ENCODE results near the gene FOLR1.
"Not testable (repeated sequence)": the region's sequence is repeated elsewhere in the genome, so short reads cannot be mapped to it uniquely, and the experiment has no call there.

FOLR1 gene

DNA sequence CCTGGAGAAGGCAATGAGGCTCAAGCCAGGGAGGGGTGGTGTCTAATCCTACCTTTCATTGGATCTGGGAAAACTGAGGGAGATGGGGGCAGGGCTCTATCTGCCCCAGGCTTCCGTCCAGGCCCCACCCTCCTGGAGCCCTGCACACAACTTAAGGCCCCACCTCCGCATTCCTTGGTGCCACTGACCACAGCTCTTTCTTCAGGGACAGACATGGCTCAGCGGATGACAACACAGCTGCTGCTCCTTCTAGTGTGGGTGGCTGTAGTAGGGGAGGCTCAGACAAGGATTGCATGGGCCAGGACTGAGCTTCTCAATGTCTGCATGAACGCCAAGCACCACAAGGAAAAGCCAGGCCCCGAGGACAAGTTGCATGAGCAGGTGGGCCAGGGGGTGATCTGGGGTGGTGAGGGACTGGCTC lies at the start of gene FOLR1:
TSS of gene FOLR1 (plus strand) at position 180 of the 421 bp plus-strand sequence. CDS start at position 214, 34 bp downstream.
- no peak for DNase-seq

DNA sequence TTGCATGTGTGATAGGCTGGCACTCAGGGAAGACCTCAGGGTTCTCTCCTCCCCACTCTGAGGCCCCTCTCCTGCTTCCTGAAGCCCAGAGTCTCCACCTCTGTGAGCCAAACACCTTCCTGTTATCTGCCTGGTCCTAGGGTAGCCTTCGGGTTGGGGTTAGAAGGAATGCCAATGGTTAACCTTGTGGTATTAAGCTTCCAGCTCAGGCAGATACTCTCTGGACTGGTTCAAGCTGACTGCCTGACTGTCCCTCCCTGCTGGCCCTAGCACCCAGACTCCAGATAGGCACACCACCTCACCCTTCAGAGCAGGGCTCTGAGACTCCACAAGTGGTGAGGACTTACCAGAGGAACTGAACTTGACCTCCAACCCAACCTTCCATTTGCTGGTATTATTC lies 49.4 kb upstream of the FOLR1 start:
- DNase-seq: not testable (repeated sequence)

DNA sequence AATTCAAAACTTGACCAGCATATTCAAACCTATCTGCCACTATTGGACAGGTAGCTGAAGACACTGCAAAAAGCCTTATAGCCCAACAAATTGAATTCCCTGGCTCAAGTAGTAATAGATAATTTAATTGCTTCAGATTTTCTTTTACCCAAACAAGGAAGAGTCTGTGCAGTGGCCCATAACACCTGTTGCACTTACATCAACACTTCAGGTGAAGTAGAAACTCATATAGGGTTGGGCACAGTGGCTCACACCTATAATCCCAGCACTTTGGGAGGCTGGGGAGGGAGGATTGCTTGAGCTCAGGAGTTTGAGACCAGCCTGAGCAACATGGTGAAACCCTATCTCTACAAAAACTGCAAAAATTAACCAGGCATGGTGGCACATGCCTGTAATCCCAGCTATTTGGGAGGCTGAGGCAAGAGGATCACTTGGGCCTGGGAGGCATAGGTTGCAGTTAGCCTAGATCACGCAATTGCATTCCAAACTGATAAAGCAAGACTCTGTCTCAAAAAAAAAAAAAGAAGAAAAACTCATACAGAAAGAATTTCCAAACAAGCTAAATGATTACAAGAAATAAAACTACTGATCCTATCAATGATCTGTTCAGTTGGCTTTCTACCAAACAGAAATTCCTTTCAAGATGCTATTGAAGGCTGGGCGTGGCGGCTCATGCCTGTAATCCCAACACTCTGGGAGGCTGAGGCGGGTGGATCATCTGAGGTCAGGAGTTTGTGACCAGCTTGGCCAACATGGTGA lies 47.0 kb upstream of the FOLR1 start:
- no peak for DNase-seq

DNA sequence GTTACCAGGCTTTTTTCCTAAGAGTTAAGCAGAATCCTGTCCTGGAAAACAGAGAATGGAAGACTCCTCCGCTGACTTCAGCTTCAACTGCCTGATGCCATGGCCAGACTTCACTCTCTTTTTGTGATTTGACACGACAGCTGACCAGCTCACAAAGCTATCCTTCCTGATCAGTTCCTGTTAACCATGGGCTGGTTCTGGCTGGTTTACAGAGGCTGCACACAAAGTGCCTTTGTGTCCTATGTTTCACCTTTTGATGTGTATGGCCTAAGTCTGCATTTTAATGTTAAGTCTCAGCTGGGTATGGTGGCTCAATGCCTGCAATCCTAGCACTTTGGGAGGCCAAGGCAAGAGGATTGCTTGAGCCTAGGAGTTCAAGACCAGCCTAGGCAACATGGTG lies 45.3 kb upstream of the FOLR1 start:
- DNase-seq: no peak

DNA sequence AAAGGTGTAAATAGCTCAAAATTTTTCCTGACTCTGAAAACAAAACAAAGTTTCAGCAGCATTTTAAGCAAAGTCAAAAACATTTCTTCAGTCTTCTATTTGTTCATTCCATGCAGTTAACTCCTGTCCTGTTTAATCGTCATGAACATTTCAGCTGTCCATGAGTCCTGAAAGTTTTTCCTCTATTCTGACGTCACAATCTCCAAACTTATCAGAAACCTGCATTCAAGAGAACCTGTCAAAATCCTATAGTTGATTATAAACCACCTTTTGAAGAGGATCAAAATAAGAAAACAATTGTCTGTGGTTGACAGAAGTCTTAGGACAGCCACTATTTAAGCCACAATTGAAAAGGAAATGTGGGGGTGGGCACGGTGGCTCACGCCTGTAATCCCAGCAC lies 41.1 kb upstream of the FOLR1 start:
- DNase-seq: no peak

DNA sequence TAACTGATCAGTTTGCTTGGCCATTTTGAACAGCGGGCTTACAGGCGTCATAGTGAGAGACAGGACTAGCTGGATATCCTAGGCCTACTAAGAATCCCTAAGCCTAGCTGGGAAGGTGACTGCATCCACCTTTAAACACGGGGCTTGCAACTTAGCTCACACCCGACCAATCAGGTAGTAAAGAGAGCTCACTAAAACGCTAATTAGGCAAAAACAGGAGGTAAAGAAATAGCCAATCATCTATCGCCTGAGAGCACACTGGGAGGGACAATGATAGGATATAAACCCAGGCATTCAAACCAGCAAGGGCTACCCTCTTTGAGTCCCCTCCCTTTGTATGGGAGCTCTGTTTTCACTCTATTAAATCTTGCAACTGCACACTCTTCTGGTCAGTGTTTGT lies 38.1 kb upstream of the FOLR1 start:
- DNase-seq: not testable (repeated sequence)

DNA sequence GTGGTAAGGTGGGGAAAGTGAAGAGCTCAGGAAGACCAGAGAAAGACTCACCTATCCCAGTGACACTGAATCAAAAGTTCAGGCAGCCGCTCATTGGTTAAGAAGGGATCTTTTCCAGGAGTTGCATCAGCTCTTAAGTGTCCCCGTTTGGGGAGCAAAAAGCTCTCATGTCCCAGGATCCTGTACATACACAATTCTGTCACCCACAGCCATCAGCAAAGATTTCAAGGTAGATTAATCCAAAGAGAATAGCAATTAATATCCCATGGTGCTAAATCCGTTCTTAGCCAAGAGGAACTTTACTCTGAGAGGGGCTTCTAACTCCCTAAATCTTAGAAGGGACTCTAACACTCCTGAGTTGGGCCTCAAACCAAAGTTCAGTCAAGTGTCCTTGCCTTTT lies 37.1 kb upstream of the FOLR1 start:
- no peak for DNase-seq

DNA sequence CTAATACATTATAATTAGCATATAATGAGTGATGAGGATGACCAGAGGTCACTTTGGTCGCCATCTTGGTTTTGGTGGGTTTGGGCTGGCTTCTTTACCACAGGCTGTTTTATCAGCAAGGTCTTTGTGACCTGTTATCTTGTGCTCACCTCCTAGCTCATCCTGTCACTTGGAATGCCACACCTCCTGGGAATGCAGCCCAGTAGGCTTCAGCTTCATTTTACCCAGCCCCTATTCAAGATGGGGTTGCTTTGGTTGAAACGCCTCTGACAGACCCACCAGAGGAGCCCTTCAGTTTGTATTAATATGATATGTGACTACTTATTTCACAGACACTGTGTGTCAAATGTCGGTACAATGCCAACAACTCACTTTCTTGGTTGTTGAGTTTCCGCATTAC lies 36.2 kb upstream of the FOLR1 start:
- no peak for DNase-seq

DNA sequence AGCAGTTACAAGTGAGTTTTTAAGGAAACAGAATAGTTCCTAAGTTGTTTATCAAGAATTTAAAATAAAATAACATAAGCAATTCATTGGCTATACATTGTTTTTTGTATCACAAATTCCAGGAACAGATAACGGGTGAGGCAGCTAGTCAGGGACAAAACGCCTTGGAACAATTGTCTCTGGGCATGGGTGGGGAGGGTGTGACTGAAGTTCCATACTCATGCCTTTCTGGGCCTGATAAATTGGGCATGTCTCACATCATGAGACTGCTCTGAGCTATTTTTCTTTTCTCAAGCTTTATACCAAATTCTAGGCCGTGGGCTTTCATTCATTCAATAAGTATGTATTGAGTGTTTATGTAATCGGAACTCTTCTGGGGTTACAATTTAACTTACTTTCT lies 34.8 kb upstream of the FOLR1 start:
- no peak for DNase-seq

DNA sequence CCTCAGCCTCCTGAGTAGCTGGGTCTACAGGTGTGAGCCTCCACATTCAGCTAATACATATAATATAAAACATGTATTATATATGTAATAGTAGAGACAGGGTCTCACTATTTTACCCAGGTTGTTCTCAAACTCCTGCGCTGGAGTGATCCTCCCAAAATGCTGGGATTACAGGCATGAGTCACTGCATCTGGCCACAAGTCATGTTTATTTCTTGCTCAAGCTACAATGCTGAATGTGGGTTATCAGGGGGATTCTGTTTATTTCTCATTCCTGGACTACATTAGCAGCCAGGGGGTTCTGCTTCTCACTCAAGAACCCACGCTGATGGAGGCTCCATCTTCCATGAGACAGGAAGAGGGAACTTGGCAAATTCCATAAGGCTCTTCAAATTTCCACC lies 31.6 kb upstream of the FOLR1 start:
- no peak for DNase-seq

DNA sequence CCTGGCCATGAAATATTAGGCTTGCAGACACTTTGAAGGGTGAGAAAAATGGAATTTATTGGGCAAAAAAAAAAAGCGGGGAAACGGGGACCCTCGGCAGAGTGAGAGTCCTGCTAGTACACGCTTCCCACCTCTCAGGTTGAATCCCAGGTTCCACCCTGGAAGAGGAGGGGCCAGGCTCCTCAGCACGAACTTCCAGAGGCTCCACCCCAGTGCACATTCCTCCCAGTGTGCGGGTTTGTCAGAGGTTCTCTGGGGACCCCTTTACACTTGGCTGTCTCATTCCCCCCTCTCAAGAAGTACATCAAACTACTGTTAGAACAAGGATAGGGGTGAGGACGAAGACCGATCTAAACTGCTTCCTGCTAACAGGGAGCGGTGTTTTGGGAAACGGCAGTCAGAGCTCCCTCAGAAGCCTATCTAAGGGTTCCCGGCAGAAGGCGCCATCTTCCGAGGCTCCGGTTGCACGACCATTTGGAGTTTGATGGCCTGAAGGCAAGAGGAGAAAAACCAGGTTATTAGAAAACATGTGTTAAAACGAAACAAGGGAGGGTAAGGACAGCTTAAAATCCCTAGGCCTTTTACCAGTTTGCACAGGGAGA lies 28.9 kb upstream of the FOLR1 start:
- DNase-seq: no peak

DNA sequence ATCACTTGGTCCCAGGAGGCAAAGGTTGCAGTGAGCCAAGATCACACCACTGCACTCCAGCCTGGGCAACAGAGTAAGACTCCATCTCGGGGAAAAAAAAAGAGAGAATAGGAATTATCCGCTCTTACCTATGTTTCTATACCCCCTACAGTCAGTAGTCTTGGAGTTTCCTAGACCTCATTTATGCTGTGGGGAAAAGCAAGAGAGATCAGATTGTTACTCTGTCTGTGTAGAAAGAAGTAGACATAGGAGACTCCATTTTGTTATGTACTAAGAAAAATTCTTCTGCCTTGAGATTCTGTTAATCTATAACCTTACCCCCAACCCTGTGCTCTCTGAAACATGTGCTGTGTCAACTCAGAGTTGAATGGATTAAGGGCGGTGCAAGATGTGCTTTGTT lies 27.8 kb upstream of the FOLR1 start:
- not testable (repeated sequence) for DNase-seq

DNA sequence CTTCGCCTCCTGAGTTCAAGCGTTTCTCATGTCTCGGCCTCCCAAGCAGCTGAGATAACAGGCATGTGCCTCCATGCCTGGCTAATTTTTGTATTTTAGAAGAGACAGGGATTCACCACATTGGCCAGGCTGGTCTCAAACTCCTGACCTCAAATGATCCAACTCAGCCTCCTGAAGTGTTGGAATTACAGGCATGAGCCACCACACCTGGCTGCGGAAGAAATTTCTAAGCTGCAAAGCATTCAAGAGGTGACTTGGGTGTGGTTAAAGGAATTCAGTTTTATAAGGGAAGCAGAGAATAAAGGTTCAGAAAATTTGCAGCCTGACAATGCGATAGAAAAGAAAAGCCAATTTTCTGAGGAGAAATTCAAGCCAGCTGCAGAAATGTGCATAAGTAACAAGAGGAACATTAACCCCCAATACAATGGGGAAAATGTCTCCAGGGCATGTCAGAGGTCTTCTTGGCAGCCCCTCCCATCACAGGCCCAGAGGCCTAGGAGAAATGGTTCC lies 22.8 kb upstream of the FOLR1 start:
- not testable (repeated sequence) for DNase-seq

DNA sequence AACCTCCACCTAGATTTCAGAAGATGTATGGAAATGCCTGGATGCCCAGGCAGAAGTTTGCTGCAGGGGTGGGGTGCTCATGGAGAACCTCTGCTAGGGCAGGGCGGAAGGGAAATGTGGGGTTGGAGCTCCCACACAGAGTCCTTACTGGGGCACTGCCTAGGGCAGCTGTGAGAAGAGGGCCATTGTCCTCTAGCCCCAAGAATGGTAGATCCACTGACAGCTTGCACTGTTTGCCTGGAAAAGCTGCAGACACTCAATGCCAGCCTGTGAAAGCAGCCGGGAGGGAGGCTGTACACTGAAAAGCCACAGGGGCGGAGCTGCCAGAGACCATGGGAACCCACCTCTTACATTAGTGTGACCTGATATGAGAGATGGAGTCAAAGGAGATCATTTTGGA lies 22.2 kb upstream of the FOLR1 start:
- DNase-seq: not testable (repeated sequence)

DNA sequence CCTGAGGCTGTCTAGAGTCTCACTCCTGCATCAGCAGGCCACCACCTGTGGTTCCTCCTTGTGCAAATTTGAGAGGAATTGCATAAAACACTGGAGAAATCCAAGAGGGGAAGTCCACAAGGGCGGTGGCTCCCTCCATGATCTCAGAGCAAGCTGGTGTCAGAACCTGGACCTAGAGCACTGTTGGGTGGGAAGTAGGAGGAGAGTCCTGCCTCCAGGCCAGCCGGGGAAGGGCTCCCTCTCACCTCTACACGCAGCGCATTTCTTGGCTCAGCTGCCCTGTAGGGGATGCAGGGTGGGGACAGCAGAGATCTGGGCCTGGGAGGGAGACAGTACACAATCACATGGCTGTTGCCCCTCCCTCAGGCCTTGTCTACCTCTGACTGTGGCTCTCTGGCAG lies 19.9 kb upstream of the FOLR1 start:
- DNase-seq: not testable (repeated sequence)

DNA sequence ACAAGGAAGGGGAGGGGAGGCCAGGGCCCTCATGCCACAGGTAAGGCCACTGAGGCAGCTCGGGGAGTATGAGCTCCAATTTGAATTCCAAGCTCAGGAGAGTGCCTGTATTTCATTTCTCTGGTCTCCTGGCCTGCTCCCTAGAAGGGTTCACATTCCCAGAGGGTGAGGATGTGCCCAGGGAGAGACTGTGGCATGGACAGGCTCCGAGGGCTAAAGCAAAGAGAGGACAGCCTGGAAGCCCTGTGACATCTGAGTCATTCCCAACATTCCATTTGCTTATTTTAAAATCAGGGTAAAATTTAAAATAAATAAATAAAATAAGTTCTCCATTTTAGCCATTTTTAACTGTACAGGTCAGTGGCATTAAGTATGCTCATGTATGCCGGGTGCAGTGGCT lies 18.6 kb upstream of the FOLR1 start:
- DNase-seq: no peak

DNA sequence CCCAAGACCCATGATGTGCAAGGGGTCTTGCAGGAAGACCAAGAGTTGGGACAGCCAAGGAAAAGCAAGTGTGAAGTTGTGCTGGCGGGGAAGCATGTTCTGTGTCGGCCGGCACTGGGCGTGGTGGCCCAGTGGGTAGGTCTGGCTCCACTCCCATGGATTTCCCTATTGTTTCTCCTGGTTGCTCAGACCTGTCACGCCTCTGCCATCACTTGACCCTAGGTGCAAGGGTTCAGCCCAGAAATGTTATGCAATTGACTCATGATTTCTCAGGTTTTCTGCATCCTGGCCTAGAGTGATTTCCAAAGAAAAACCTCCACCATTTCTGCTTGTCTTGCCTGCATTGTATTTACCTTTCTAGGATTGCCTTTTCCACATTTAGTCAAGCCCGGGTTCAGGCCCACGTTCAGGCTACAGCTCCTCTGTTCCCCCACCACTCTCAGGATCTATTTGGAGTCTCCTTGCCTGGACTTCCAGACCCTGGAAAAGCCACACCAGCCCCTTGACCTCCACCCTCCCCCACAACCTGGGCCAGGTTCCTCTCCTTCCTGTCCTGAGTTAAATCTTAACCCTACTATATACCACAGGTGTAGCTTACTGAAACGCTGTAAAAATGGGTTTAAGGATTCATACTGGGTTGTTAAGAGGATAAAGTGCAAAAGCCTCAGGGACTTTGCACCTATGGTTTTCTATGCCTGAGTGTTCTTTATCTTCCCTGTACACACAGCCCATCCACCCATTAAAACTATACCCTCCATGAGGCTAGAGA lies 17.5 kb upstream of the FOLR1 start:
- DNase-seq: no peak

DNA sequence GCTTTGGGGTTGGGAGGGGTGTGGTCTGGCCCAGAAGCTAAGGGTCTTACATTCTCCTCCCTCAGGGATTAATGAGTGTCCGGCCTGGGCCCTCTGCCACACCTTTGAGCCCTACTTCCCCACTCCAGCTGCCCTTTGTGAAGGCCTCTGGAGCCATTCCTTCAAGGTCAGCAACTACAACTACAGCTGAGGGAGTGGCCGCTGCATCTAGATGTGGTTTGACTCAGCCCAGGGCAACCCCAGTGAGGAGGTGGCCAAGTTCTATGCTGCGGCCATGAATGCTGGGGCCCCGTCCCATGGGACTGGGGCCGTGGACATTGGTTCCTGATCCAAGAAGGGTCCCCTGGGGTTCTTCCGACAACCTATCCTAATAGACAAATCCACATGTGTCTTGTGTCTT lies 14.3 kb upstream of the FOLR1 start:
- no peak for DNase-seq

DNA sequence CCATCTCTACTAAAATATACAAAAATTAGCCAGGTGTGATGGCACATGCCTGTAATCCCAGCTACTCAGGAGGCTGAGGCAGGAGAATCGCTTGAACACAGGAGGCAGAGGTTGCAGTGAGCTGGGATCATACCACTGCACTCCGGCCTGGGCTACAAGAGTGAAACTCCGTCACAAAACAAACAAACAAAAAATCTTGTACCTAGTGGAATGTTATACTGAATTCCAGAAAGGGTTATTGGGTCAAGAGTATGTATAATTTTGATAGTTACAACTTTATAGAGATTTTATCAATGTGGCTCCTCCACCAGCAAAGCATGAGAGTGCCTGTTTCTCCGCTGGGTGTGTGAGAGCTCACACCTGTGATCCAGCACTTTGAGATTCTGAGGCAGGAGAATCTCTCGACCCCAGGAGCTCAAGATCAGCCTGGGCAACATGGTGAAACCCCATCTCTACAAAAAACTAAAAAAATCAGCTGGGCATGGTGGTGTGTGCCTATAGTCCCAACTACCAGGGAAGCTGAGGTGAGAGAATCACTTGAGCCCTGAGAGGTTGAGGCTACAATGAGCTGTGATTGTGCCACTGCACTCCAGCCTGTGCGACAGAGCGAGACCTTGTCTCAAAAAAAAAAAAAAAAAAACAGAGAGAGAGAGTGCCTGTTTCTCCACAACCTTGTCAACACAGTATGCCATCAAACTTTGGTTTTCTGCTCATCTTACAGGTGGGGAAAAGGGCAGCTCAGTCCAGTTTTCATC lies 12.7 kb upstream of the FOLR1 start:
- DNase-seq: no peak

DNA sequence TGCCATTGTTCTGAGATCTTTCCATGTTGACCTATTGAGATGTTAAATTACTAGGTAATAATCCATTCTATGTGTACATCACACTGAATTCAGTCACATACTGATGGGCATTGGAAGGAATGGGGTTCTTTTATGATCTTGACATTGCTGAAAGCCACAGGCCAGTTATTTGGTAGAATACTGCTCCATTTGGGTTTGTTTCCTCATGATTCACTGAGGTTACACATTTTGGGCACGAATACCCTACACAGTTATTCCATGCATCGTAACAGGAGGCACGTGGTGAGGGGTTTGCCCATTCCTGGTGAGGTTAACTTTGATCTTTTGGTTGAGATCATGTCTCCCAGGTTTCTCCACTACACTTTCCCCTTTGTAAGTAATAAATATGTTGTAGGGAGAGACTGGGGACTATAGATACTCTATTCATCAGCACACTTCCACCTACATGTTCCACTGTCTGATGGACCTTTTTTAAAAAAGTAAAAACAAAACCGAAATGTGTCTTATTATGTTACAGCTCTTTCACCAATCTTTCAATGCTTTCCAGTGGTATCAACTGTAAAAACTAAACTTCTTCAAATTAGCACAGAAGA lies 12.0 kb upstream of the FOLR1 start:
- DNase-seq: no peak

DNA sequence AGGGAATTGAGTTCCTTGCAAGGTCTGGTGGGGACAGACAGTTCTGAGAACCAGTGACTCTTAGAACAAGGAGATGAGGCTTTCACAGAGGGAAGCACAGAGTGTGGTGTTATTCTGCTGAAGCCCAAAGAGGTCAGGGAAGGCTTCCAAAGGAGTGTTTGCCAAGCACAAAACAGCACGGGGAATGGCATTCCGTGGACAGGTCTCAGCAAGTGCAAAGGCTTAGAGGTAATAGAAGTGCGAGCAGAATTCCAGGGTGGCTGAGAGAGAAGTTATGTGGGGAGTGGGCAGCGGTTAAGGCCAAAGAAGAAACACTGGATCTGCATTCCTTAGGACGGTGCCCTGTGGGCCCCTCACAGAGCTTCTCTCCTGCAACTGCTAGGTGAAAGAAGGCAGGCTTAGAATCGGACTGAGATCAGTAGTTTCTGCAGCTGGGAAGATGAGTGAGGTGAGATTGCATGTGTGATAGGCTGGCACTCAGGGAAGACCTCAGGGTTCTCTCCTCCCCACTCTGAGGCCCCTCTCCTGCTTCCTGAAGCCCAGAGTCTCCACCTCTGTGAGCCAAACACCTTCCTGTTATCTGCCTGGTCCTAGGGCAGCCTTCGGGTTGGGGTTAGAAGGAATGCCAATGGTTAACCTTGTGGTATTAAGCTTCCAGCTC lies 10.9 kb upstream of the FOLR1 start:
- not testable (repeated sequence) for DNase-seq

DNA sequence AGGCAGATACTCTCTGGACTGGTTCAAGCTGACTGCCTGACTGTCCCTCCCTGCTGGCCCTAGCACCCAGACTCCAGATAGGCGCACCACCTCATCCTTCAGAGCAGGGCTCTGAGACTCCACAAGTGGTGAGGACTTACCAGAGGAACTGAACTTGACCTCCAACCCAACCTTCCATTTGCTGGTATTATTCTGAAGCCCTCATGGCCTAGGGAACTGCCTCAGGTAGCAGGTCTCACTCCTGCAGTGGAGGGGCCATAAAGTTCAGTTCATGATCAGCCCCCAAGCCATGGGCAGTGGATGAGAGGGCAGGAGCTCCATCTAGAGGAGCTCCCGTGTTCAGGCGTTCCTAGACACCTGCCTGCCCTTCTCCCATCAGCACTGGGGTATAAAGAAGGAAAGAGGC lies 10.4 kb upstream of the FOLR1 start:
- not testable (repeated sequence) for DNase-seq
